Measurements from ENCODE around the gene RHBDL3.

GRCh38 chr17:32298721-32299579 is 33.3 kb downstream of the RHBDL3 start:
- TF ChIP-seq, protein P1, sequence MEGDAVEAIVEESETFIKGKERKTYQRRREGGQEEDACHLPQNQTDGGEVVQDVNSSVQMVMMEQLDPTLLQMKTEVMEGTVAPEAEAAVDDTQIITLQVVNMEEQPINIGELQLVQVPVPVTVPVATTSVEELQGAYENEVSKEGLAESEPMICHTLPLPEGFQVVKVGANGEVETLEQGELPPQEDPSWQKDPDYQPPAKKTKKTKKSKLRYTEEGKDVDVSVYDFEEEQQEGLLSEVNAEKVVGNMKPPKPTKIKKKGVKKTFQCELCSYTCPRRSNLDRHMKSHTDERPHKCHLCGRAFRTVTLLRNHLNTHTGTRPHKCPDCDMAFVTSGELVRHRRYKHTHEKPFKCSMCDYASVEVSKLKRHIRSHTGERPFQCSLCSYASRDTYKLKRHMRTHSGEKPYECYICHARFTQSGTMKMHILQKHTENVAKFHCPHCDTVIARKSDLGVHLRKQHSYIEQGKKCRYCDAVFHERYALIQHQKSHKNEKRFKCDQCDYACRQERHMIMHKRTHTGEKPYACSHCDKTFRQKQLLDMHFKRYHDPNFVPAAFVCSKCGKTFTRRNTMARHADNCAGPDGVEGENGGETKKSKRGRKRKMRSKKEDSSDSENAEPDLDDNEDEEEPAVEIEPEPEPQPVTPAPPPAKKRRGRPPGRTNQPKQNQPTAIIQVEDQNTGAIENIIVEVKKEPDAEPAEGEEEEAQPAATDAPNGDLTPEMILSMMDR (conservative IDR thresholded peaks at IDR 0.05; ENCODE audit: low read depth, low read length) = no peak
- no peak for TF ChIP-seq EZH2 (IDR thresholded peaks at IDR 0.05; ENCODE audit: borderline replicate concordance, low read depth, low read length, poor library complexity, severe bottlenecking)

Measured in A673 (cell line).